ENCODE measurements around the gene WIZ.
"Not testable (repeated sequence)": the region's sequence is repeated elsewhere in the genome, so short reads cannot be mapped to it uniquely, and the experiment has no call there.

WIZ gene

DNA sequence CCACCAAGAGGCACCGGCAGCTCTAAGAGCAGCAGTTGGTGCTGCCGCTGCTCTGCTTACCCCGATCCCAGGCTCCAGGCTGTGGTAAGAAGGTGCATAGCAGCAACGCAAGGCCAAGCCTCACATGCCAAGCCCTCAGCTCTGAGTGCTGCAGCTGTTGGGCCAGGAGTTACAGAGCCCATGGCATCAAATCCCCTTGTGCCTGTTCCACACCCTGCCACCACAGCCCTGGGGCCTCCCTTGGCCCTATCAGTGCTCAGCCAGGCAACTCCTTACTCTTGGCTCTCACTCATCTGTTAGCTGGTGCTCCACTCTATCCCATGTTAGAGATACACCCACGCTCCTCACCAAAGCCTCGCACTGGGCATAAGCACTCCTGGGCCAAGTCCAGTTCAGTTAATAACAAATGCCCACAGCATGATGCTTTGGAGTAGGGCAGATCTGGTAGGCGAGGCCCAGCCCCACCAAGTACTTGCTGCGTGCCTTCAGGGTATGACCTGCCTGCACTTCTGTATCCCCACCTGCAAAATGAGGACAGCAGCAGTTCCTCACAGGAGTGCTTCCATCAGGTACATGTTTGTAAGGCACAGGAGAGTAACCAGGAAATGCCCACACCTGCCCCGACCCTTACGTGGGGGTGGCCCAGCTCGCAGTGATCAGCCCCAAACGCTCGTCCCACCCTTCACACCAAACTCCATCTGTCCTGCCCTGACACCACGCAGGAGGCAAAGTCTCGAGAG, 47.2 kb downstream of the WIZ start:
- DNase-seq = no peak

DNA sequence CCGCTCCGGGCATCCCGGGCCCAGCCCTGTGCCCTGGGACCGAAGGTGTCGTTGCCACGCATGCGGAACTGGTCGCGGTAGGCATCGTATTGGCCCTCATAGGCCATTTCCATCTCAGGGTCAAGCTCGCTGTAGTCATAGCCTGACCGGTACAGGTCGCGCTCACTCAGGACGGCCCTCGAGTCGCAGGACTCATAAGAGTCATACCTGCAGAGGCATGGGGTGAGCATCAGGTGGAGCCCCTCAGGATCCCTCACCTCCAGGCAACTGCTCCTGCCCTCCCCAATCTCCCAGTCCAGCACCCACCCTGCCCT, 48.4 kb downstream of the WIZ start:
- DNase-seq = no peak

DNA sequence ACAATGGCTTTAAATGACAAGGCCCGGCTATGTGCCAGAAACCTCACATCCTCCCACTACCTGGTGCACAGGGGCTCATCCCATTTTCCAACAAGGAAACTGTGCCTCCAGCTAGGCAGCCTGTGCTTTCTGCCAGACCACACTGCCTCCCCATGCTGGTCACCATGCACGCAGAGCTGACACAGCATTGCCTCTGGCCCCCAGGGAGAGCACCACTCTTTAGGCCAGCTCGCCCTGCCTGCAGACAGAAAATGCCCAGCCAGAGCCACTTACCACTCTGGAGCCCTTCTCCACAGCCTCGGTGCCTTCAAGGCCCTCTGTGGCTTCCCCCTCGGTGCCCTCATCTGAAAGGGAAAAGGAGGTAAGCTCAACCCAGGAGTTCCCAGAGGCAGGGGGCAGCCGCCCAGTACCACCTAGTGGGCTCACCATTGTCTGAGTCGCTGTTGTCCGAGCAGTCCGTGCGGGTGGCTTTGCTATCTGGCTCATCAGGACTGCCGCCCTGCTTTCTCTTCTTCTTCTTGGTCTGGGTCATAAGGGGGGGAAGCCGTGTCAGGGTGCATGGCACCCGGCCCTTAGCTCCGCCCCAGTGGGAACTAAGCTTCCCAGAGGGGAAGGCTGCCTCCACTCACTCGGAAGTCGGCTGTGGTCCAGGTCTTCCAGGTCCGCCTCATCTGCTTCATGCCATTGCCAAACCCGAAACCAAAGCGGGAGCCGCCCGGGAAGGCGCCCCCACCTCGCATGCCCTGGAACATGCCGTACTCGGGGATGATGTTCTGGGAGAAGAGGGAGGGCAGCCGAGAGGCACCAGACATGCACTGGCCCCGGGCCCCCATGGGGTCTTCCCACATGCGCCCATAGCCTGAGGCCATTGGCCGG, 49.0 kb downstream of the WIZ start:
- no peak for DNase-seq

DNA sequence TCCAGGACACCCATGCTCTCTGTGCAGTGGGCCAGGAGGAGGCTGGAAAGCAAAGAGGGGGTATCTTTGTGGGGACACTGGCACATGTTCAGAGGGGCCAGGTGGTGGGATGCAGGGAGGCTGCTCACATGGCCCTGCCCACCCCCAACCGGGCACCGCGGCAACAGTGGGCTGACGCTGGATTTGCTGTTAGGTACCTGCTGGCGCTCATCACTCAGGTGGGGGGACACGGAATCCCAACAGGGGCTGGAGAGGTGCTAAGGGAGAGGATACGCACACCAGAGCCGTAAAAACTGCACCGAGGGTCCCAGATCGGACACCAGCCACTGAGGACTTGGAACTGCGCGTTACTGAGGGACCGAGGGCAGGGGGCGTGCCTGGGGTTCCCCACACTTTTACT, 50.1 kb downstream of the WIZ start:
- DNase-seq = no peak

DNA sequence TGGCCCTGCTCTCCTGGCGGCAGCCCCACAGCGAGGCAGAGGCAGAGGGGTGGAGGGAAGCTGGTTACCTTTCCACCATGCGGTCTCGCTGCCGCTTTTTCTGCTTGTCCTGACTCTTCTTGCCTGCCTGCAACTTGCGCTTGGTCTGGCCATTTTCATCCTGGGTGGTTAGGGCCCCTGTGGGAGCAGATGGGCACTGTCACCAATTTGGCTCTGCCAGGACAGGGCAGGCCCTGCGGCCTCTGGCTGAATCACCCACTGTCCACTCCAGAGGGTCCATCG, 50.6 kb downstream of the WIZ start:
- no peak for DNase-seq

DNA sequence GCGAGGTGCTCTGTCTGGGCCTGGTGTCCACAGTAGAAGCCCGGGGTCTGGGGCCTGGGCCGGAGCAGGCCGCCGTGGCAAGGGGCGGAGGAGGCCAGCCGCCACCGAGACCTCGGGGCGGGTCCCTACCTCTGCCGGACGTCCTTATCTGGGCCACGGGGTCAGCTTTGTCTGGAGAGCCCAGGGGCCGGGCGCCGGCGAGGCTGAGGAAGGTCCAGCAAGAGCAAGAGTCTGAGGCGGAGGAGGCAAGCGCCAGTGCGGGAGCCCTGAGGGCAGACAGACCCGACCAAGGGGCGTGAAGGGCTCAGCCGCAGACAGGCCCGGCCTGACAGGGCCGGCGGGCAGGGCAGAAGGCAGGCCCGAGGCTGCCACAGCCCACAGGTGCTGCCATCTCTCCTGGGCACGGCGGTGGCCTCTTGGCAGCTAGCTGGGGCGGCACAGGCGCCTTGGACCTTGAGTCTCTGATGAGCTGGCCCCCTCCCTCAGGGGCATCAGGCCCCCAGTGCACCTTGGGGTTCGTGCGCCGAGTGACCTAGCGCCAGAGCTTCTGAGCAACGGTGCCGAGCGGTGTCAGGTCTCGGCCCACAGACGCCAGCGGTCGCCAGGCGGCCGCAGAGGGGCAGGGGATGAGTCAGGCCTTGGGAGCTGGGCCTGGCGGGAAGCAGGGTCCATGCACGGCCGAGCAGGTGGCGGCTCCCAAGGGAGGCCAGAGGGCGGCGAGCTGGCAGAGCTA, 51.1 kb downstream of the WIZ start:
- no peak for DNase-seq

DNA sequence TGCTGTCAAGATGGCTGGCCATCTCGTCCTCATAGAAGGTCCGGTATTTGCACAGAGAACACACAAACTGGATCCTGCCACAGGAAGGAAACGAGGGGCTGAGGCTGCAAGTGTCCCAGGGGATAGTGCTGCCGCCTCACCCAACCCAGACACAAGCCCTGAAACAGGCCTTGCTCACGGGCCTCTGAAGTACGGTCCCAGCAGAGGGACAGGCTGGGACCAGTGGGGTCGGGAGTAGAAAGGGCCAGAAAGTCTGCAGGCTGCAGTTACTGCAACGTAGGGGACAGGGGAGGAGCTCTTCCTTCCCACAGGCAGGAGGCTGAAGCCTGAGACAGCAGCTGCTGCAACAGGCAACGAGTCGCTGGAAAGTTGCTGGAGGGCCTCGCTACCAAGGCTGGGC, 52.0 kb downstream of the WIZ start:
- no peak for DNase-seq

DNA sequence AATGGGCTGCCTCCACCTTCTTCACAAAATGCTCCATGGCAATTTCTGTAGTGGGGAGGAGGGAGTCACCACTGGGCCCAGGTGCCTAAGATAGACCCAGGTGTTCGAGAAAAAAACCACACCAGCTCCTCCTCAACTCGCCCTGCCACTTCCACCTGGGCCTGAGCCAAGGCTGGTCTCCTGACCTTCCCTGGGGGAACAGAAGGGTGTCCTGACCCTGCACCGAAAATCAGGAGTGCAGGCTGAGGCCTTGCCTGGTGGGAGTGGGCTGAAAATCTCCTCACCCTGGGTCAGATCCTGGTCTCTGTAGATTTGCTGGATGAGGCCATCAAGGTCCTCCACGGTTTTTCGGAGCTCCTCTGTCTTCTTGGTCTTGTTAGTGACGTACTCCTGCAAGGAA, 52.5 kb downstream of the WIZ start:
- no peak for DNase-seq

DNA sequence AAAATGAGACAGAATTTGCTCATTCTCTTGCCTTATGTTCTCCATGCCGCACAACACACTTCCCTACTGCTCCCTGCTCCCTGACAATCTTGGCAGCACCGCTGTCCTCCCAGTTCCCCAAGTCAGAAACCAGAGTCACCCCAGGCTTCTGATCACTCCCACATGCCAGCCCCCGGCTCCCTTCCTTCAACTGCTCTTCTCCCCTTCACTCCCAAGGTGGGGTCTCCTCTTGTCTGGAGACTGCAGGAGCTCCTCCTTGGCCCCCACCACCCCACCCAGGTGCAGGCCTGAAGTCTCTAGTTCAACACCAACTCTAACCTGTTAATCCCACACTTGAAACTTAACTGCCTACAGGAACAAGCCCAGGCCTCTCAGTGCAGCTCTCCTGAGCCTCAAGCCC, 53.3 kb downstream of the WIZ start:
- no peak for DNase-seq

DNA sequence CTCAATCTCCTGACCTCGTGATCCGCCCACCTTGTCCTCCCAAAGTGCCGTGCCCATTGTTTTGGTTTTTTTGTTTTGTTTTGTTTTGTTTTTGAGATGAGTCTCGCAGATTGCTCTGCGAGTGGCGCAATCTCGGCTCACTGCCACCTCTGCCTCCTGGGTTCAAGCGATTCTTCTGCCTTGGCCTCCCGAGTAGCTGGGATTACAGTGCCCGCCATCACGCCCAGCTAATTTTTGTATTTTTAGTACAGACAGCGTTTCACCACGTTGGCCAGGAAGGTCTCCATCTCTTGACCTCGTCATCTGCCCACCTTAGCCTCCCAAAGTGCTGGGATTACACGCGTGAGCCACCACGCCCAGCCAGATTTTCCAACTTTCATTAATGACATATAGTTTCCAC, 54.5 kb downstream of the WIZ start:
- not testable (repeated sequence) for DNase-seq

DNA sequence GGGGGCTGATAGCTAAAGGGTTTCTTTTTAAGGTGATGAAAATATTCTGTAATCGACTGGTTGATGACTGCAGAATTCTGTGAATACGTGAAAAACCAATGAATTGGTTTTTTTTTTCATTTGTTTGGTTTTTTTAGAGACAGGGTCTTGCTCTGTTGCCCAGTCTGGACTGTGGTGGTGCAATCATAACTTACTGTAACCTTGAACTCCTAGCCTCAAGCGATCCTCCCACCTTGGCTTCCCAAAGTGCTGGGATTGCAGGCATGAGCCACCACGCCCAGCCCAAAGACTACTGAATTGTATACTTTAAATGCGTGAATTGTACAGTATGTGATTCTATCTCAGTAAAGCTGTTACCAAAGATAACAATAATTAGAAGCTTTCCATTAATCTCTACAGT, 55.3 kb downstream of the WIZ start:
- no peak for DNase-seq

DNA sequence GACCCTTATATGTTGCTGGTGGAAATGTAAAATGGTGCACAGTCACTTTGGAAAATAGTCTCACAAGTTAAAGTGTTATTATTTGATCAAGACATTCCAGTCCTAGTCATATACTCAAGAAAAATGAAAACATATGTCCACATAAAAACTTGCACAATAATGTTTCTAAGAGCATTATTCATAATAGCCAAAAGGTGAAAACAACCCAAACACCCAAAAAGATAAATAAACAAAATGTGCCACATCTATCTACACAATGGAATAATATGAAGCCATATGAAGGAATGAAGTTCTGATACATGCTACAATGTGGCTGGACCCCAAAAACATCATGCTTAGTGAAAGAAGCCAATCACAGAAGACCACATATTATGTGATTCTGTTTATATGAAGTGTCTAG, 55.8 kb downstream of the WIZ start:
- DNase-seq = no peak

DNA sequence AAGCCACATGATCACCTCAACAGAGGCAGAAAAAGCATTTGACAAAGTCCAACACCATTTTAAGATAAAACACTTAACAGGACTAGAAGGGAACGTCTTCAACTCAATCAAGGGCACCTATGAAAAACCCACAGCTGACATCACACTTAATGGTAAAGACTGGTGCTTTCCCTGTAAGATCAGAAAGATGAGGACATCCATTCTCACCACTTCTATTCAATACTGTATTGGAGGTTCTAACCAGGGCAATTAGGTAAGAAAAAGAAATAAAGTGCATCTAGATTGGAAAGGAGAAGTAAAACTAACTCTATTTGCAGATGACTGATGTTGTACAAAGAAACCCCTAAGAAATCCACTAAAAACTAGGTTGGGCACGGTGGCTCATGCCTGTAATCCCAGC, 58.9 kb downstream of the WIZ start:
- DNase-seq = no peak

DNA sequence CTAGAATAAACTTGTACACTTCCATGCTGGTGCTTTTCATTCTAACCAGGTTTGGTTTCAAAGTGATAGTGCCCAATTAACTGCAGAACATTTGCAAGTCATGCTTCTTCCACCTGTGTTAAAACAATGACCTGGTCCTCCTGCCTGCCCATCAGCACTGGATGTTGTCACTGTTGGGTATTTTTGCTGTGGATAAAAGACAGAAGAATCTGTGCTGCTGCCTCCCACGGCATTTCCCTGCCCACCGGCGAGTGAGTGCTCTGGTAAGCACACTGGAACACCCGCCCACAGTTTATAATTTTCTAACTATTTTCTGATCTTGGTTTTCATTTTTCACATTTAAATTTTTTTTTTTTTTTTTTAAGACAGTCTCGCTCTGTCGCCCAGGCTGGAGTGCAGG, 67.9 kb downstream of the WIZ start:
- no peak for DNase-seq

DNA sequence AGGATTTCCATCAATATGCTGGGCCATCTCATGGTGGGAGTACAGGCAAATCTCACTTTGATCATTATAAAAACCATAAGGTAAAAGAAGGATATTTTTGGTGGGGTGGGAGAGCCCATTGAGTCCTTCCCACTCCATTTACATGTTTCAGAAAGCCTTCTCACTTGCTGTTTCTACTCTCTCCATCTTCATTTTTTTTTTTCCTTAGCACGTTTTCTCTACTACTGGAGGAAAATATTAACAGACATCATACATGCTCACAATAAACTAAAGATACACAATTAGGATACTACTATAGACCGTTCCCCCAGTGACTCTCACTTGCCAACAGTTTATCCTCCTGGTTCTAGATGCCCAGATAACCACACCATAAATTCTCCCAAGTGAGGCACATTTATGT, 68.3 kb downstream of the WIZ start:
- DNase-seq = no peak

DNA sequence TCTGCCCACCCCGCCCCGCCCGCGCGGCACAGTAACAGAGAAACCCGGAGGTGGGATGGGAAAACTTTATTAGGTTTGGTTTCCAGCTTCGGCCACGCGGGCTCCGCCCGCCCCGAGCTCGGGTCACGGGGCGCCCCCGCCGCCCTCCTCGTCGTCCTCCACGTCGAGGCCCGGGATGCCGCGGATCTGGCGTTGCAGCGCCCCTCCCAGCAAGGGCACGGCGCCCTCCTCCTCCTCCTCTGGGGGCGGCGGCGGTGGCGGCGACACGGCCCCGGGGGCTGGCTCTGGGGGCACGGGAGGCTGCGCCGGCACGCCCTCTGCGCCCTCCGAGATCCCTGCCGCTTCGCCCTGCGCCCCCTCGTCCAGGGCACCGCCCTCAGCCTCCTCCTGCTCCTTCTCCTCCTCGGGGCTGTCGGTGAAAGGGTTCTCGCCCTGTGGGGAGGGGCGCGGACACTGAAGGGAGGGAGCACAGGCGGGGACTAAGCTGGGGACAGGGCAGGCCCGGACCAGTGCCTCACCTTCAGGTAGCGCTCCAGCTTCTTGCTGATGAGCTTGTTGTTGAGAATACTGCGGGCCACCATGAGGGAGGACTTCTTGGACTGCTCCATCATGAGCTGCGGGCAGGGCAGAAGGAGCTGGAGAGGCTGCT, 69.6 kb downstream of the WIZ start:
- DNase-seq = peak; percentile 57

DNA sequence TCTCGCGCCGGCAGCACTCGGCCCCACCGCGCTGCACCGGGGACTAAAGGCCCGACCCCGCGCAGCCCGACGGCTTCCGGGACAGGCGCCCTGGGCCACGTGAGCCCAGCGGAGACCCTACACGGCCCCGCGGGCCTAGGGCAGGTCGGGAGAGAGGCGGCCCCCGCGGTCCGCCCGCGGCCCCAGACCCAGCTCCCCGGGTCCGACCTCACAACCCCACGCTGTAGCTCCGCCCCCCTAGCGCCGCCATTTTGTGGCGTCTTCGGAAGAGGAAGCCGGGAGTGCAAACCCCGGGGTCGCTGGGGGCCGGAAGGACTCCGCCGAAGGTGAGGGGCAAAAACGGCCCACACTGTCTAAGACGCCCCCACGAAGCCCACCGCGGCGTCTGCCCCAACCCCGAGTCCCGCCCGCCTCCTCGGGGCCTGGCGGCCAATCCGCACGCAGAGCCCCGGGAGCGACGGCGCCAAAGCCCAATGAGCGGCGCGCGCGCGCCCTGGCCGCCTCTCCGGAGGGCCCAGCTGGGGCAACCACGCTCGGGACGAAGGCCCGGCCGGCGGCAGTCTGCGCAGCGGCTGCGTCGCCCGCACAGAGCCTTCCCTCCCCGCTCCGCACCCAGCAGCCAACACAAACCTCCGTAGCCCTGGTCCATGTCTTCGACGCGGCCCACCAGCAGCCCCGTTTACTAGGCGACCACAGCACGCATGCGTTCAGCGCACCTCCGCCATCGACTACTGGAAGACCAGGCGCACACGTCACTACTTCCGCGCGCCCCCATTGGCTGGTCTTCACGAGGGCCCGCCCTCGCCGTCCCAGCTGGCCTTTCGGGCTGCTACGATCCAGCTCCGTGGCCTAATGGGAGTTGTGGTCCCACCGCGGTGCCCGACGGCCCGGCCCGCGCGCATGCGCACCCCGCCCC, 70.4 kb downstream of the WIZ start, which contains the start of gene AKAP8:
Gene AKAP8, minus strand, starts transcription at position 705 of the 916 bp plus-strand sequence. Its CDS starts 56 bp downstream, at position 649.
- peak; percentile 97 for DNase-seq

DNA sequence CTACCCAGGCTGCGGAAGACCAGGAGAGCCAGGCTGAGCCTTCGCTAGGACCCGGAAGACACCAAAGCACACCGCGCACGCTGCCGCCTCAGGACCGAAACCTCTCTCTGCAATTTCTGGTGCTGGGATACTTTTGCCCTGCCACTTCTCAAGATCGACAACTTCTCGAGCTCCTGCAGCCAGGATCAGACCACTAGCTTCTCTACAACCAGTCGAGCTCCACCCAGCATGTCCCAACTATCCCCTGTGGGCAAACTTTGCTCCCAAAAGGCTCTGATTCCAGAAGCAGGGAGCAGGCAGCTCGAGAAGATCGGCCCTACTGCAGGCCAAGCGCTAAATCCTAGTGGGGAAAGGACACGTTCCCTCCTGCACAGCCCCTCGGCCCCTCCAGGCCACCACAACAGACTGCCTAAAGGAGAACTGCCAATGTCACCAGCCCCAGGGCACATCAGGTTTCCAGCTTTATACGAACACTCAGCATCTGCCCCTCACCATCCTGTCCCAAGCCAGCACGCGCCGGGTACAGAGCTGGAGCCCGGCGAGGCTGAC, 71.1 kb downstream of the WIZ start:
- DNase-seq = no peak

DNA sequence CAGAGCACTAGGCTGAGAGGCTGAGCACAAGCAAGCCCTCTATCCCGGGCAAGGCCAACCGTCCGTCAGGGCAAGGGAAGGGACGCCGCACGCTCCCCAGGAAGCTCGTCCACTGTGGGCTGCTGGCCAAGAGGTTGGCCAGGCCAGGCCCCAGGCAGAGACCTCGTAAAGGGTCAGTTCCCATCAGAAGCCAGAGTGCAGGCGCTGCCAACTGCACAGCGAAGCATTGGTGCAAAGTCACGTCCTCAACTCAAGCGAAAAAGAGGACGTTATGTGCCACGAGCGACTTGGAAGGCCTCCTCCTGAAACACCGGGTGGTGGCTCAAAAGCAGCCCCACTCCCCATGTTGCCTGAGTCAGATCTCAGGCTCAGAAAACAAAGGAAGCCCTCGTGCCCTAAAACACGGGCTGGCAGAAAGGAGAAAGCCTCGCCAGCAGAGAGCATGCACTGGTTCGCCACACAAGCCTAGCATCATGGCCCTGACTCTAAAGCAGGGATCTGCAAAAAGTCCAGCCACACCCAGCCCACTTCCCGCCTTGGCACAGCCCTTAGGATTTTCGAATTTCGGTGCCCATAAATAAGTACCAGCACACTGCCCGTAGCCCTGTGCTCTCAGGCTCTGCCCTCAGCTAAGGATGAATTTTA, 74.8 kb downstream of the WIZ start:
- no peak for DNase-seq

DNA sequence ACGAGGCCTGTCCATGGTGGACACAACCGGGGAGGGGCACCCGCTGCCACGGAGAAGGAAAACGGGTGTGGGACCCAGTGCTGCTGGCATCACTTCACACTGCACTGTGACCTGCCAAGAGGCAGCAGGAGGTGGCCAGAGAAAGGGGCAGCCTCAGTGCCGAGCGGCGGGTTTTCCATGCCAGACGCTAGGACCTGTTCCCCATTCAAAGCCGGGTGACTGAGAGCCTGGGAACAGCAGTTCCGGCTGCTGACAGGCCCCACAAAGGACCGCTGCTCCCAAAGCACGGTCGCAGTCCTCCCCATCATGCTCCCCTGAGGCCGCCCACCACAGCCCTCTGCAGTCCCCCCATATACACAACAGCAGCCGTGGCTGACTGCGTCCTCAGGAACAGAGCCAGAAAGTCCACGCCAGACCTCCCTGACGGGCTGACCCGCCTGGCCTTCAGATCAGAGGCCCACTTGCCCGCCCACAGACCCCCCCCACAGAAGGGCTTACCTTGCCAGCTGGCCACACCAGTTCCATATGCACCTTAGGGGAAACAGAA, 75.6 kb downstream of the WIZ start:
- no peak for DNase-seq

DNA sequence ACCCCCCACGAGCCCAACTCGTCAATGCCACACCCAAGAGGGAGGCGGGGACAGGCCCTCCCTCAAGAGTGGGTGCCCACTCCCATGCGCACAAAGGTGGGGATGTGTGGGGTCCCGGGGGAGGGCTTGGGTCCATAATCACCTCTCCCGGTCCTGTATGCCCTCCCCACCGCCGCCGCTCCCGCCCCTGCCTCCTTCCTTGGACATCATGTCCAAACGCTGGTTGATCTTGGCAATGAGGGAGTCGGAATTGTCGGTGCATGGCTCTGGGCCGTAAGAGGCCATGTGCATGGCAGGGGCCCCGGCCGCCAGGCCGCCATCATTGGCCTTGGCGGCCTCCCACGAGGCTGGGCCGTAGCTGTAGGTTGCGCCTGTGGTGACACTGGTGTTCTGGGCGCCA, 76.1 kb downstream of the WIZ start:
- no peak for DNase-seq
